NCI-H526 treated with DMSO at 0.1 percent for 48 hours (cell line): ENCODE results near the gene PRKCB.

Experiments
- DNase-seq: peaks from one replicate; lab custom pipeline; 2025; lab: John Stamatoyannopoulos, UW

Gene PRKCB

DNA sequence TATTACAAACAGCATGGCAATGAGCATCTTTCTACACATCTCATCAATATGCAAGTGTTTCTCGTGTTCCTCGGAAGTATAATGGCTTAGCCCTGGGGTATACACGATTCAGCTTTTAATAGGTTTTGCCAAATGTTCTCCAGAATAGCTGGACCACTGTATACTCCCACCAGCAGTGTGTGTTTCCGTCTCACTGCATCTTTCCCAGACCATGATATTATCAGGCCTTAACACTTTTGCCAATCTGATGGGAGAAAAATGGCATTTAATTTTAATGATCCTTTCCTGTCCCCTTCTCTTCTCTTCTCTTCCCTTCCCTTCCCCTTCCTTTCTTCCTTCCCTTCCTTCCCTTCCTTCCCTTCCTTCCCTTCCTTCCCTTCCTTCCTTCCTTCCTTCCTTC is 30.8 kb downstream of the PRKCB start:
- DNase-seq: no peak

DNA sequence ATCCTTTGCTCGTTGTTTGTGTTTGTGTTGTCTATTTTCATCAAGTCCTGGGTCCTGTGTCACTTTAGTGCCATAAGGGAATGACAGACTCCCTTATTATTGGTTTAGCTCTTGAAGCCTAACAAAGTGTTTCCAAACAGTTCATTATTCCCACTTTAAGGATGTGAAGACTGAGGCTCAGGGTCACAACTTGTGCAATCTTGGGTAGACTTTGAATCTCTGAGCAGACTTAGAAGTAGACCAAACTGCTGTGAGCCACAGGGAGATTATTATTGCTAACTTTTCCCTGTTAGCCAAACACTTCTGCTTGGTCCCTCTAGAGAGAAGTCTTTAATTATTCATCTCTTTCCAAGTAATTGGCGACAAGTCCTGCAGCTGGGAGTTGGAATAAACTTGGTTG is 31.8 kb downstream of the PRKCB start:
- no peak for DNase-seq

DNA sequence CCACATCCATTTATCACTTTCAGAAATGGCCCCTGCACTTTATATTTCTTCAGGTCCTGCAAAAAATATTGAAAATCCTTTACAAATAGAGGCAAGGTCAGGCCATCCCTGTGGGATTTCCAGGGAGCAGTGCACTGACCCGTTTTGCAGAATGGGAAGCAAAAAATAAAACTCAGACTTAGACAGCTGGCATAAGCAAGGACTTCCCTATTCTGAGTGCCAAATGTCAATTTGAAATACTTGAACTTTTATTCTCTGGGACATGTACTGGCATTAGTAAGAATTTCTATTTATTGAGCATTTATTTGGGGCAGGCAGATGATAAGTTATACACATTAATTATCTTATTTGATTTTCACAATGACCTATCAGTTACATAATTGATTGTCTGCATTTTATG is 32.4 kb downstream of the PRKCB start:
- no peak for DNase-seq

DNA sequence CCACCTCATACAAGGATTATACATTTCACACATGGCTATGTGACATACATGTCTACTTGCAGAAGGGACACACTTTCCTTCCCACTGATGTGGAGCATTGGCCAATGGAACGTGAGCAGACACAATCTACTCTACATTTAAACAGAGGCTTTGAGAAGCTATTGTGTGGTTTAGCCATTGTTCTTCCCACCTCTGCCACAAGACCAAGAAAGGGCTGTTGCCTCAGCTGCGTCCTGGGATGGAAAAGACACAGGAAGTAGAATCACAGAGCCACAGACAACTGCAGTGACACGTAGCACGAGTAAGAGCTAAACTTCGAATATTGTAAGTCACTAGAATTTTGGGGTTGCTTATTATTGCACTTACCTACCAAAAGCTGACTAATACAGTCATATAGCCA is 33.3 kb downstream of the PRKCB start:
- no peak for DNase-seq

DNA sequence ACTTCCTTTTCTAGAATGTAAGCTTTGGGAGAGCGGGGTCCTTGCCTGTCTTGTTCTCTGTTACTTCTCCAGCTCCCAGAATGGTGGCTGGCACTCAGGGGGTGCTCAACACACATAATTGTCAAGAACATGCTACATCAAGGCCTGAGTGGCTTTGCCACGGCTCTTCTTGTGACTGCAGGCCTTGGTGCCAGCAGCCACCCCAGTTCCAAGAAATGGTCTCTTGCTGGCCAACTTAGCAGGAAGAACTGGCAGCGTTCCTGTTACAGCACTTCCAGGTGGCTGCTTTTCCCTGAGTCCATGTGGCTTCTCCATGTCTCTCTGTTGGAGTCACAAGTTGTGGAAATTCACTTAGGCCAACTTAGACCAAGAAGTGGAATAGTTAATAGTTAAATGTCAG is 36.1 kb downstream of the PRKCB start:
- no peak for DNase-seq

DNA sequence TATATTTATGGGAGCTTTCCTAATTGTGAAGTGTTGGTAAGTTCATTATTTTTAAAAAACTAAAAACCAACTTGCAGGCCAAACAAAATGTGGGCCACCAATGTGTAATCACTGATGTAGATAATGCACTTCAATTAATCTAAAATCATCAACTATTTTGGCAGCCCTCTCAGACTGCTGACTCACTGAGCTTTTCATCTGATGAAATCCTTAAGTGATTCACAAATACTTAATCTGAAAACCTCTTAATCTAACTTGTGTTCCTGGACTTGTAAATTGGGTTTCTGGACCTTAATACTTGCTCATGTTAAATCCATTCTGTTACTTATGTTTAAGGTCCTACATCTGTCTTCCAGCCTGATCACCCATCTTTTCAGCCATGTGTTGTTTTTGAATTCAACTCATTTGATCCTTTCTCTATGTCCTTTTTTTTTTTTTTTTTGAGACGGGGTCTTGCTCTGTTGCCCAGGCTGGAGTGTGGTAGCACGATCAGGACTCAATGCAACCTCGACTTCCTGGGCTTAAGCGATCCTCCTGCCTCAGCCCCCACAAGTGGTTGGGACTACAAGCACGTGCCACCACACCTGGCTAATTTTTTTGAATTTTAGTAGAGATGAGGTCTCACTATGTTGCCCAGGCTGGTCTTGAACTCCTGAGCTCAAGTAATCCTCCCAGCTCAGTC is 39.0 kb downstream of the PRKCB start:
- no peak for DNase-seq

DNA sequence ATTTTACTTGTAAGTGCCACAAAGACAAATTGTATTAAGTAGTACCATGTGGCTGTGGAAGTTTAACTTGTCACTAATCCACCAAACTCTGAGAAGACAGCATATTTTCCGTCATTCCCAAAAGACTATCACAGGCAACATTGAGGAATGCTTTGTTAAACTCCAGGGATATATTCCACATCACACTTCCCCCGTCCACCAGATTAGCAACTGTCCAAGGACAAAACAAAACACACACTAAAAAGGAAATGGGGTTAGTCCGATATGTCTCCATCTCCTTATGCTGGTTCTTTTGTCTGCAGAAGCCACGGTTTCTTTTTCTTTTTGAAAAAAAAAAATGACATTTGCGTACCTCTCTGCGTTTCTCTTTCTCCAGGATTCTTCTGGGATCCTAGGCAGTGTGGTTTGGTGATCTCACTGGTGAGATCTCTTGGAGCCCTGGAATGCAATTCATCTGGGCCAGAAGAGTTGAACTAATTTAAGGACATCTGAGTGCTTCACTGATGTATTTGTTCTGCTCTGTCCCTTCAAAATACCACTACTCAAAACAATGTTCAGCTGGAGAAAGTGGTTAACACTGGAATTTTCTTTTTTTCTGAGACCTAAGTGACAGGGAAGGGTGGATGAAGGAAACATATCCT is 40.6 kb downstream of the PRKCB start:
- no peak for DNase-seq

DNA sequence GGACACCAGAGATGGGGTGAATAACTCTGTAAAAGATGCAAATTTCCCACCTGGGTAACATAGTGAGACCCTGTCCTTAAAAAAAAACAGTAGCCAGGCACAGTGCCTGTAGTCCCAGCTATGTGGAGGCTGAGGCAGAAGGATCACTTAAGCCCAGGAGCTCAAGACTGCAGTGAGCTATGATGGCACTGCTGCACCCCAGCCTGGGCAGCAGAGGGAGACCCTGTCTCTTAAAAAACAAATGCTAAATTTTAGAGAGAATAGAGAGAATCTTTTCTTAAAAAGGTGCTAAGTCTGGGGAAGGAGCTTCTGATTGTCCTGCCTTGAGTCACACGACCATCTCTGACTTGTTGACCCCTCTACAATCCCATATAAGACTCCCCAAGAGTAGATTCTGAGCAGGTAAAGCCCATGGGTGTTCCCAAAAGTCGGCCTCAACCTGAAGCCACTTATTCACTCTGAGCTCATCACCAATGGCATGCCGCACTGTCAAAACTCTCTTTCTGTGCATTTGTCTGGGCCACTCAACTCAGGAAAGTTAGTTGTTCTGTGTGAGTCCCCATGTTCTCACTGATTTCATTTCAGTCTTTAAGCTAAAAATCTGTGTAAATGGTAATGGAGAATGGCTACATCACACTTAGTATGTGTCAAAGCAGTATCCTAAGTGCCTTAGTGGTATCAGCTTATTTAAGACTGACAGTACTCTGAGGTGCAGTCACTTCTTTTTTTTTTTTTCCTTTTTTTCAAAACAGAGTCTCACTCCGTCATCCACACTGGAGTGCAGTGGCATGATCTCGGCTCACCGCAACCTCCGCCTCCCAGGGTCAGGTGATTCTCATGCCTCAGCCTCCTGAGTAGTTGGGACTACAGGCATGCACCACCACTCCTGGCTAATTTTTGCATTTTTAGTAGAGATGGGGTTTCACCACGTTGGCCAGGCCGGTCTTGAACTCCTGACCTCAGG is 41.6 kb downstream of the PRKCB start:
- no peak for DNase-seq

DNA sequence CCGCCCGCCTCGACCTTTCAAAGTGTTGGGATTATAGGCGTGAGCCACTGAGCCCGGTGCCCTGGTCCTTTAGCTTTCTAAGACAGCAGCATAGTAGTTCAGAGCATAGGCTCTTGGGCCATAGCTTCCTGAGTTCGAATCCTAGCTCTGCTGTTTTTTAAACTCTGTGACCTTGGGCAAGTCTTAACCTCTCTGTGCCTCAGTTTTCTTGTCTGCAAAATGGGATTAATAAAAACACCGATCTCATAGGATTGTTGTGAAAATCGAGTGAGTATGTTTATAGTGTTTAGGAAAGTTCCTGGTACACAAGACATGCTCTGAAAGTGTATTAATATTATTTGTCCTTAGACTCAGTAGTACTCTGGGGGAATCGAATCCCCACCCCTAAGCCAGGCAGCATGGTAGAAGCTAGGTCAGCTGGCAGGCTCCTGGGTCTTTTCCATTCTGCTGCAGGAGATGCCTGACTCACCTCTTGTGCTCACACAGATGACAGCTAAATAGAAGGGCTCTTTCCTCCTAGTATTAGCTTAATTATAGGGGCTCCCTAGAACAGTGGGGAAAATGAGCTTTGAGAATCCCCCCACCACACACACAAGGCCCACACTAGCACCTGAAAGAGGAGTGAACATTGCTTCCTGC is 44.1 kb downstream of the PRKCB start:
- no peak for DNase-seq

DNA sequence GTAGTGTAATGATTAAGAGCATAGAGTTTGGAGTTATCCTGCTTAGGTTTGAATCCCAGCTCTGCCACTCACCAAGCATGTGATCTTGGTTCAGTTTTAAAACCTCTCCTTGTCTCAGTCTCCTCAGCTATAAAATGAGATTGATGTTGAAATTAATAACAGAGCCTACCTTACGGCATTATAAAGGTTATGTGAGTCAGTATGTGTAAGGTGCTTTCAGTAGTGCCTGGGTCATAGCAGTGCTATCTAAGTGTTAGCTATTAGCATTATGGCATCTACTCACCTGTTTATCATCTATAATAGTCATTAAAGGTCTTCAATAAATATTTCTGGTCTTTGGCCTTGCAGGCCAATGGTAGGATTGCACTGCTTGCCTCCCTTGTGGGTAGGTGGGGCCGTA is 53.4 kb downstream of the PRKCB start:
- no peak for DNase-seq

DNA sequence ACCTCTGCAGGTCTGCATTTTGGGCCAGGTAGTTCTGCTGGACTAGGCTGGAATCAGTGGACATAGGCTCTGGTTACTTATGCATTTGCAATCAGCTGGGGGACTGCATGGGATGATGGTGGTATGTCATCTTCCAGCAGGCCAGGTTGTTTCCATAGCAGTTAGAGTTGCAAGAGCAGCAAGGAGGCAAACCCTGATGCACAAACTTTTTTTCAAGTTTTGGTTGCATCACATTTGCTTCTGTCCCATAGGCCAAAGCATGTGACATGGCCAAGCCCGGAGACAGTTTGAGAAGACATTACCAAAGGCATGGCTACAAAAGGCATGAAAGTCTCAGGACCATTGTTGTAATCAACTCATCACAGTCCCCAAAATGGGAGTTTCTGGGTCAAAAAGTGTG is 58.2 kb downstream of the PRKCB start:
- no peak for DNase-seq

DNA sequence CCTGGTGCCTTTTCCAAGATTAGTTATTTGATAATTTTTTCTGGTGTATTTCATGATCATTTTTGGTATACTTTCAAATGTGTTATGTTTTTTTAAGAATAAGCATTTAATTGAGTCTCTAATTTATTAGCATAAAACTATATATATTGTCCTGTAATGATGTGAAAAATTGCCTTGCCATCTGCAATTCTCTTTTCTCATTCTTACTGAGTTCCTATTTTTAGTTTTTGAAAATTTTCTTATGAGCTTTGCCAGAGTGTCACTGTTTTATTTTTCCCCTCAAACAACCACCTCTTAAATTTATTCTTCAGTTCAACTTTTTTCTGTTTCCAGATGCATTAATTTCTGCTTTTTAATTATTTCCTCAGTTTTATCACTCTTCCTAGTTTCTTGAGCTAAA is 59.3 kb downstream of the PRKCB start:
- DNase-seq: no peak

DNA sequence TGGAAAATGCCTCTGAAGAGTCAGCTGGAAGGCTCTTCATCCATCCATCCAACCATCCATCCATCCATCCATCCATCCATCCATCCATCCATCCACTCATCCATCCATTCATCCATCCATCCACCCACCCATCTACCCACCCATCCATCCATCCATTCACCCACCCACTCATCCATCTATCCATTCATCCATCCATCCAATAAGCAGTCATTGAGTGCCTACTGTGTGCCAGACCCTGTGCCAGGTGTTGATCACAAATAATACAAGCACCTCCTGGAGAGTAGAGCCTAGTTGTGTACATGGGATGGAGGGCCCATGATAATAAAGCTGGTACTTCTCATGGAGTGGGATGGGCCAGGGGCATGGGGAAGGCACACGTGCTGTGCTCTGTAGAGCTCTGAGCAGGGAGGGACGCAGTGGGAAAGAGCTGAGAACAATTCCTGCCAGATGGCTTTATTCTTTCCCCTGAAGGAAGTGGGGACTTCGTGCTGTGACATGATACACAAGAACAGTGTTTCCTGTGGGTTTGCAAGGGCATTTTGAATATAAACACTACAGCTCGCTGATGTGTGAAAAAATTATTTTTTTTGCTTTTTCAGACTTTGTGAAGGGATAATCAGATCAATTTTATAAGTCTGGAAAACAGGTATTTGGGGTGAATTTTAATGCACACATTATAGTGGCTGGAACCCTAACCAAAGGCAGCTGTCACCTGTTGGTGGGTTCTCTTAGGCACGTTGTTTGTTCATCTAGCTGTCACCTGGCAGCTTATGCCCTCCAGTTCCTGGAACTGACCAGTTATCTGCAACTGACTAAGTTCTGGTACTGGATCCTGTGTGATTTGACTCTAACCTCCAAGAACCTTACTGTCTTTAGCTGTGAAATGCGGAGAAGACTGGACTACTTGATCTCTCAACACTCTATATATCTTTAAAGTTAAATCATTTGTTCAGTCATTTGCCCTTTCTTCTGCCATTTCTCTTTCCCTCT is 61.3 kb downstream of the PRKCB start:
- DNase-seq: no peak

DNA sequence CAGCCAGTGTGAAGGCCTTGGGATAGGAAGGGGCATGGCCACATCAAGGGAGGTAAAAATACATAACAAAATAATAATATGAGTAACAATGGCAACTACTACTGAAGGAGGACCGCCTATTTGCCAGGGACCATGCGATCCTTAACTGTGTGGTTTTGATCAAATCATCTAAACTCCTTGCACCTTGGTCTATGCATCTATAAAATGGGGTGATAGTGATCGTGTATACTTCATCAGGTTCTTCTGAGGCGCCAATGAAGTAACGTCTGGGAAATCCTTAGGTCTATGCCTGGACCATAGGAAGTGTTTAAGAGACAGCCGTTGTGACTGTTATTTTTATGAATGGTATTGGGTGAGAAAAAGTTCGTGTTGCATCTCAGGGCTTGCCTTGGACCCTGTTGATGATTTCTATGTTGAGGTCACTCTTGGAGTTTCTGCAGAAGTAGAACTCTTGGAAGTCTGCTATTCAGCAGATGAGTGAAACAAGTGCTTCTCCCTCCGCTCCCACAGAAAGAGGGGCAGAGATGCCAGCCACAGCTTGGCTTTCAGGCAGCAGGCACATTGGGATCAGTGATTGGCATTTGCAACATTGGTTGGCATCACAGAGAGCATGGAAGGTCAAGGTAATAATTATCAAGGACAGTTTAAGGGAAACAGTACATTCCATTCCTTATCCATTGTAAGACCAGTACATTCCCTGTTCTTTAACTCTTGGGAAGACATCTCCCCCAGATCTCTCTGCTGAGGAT is 63.1 kb downstream of the PRKCB start:
- DNase-seq: no peak

DNA sequence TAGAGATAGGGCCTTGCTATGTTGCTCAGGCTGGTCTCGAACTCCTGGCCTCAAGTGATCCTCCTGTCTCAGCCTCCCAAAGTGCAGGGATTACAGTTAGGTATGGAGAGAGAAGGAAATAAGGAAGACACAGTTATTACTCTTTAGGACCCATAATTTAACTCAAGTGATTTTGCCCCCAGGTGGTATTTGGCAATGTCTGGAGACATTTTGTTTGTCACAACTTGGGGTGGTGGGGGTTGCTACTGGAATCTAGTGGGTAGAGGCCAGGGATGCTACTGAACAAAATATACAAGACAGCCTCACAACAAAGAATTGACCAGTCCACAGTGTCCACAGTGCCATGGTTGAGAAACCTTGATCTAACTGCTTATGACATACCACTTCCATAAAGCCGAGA is 64.1 kb downstream of the PRKCB start:
- no peak for DNase-seq

DNA sequence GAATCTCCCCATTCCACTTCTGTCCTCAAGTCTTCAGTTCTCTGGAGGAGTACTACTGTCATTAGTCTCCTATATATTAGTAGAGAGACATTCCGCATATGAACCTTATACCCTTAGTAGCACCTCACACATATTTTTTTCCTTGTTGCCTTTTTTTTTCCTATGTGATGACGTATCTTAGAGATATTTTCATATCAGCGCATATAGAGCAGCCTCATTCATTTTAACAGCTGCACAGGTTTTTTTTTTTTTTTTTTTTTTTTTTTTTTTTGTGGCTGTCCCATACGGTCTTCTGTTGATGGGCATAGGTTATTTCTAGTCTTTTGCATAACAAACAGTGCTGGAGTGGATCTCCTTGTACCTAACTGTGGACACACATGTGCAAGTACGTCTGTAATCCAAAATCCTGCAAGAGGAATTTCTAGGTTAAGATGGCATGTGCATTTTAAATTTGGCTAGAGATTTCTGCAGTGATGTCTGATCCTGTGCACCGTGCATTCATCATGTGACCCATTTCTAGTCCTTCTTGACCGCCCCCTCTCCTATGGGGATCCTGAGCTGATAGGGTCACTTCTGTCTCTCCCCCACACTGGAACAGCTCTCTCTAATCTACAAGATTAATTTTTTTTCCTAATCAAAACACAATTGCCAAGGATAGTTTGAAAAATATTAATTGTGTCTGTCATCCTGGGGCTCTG is 64.8 kb downstream of the PRKCB start:
- DNase-seq: no peak

DNA sequence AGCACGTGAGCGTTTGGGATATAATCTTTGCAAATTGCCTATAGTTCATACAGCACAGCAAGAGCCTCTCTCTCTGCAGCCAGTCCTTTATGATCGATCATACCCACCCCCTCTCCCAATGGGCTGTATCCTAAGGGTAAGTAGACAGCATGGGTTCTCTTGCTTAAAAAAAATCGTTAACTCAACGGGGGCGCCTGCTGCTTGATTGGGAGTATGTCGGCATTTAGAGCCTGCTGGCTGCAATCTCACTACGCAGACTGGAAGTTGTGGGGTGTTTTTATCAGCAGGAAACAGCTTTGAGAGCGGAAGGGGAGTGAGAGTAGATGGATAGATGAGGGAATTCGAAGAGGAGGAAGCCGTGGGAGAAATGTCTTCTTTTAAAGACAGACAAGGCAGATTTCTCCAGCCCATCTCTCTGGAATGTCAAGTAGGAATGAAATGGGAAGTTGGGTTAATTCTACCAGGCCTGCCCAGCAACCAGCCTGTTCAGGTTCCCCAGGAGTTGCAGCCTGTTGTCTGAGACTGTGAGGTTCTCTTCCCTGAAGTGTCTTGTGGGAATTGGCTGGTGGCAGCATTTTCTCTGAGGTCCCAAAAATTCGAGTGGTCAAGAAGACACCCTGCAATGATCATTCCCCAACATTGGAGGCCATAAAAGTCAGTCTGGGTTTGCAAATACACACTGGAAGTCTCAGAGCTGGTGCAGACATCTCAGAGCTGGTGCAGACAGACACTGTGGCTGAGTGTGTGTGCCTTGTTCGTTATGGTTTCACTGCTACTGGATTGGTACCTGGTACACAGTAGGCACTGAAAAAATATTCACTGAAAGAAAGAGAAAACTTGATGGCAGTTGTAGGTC is 65.6 kb downstream of the PRKCB start:
- DNase-seq: no peak

DNA sequence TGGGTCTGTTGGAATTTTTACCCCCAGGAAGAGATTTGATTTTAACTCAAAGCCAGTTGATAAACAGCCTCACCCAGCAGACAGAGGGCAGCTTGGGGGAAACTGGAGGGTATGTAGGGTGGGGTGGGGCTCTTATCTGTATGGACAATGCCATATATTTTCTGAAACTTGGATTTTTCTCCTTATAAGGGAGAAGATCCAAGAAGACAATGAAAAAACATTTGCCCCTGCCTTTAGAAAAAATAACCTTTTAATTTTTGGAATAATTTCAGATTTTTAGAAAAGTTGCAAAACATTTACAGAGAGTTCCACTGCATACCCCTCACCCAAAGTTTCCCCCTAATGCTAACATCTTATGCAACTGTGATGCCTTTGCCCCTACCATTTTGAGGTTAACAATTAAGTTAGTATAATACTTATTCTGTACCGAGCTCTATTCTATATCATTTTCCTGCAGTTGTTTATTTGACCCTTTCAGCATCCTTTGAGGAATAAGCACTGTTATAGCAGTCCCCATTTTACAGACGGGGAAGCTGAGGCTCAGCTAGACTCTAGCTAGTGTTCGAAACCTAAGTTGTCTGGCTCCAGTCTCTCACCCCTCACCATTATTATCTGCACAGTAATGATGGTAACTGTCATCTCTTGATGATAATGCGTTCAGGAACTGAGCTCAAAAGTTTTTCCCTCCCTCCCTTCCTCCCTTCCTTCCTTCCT is 66.4 kb downstream of the PRKCB start:
- DNase-seq: no peak
